Kidney (tissue), 14 donors: ENCODE results near the gene OR51A7. TPM values are rescaled to one million over a fixed set of nuclear protein-coding genes. Genes with fewer than 3 reads are reported as not detected.

Experiments used
- DNase-seq, 5 donors: peaks; one replicate each; pipeline ENCODE4 v3.0.0-alpha.2; 2013 to 2020
- FAIRE-seq: peaks from 2 replicates; lab custom pipeline; 2012; peaks lifted over from hg19 to GRCh38; lab: Jason Lieb, UNC
- H3K27ac ChIP-seq, 2 donors: one replicate each; pipeline ENCODE4 v1.7.0; 2013; ENCODE audit warnings: low read depth in 2 of 2, low read length in 2 of 2, inconsistent platforms in 1 of 2
- H3K27me3 ChIP-seq: one replicate; pipeline ENCODE4 v1.7.1; 2013; ENCODE audit warnings: low read length, inconsistent platforms; ENCODE audit not compliant: control insufficient read depth, insufficient read depth
- H3K36me3 ChIP-seq, 3 donors: one replicate each; pipeline versions ENCODE4 v1.7.0 to v1.7.1; 2013; ENCODE audit warnings: low read length in 3 of 3, control low read depth in 1 of 3, inconsistent platforms in 1 of 3; ENCODE audit not compliant: insufficient read depth in 3 of 3, control insufficient read depth in 2 of 3
- H3K4me1 ChIP-seq, 3 donors: one replicate each; pipeline versions ENCODE4 v1.7.0 to v1.7.1; 2013; ENCODE audit warnings: low read length in 3 of 3, inconsistent platforms in 1 of 3, low read depth in 1 of 3; ENCODE audit not compliant: control insufficient read depth in 2 of 3, insufficient read depth in 2 of 3
- H3K4me3 ChIP-seq, 3 donors: one replicate each; pipeline versions ENCODE4 v1.7.0 to v1.8.1; 2013; ENCODE audit warnings: low read length in 3 of 3, control low read depth in 1 of 3, inconsistent platforms in 1 of 3
- H3K9ac ChIP-seq, 3 donors: one replicate each; pipeline versions ENCODE4 v1.7.0 to v1.7.1; 2013; ENCODE audit warnings: low read length in 3 of 3, control low read depth in 1 of 3, inconsistent platforms in 1 of 3
- H3K9me3 ChIP-seq, 3 donors: one replicate each; pipeline versions ENCODE4 v1.7.0 to v1.7.1; 2013; ENCODE audit warnings: low read length in 3 of 3, control low read depth in 1 of 3, inconsistent platforms in 1 of 3; ENCODE audit not compliant: control insufficient read depth in 2 of 3, insufficient read depth in 1 of 3
- CTCF ChIP-seq: IDR thresholded peaks from 3 replicates; pipeline ENCODE4 v1.5.1; 2012; ENCODE audit warnings: mild to moderate bottlenecking, moderate library complexity, borderline replicate concordance; ENCODE audit not compliant: insufficient read depth; ENCODE audit errors: extremely low read depth
- intact Hi-C: fragments of 100-400 bp; cut with DNase I; formaldehyde crosslinking; loops from one replicate; pipeline ENCODE4 v1.11.1; 2022
- polyA plus RNA-seq: library from polyadenylated mRNA; stranded (reverse); fragments of 350-450 nt; fragmentation: Illumina TruSeq; extraction: RNeasy Lipid Tissue Mini Kit (QIAGEN cat#74804); gene quantifications from one replicate; pipeline ENCODE4 v1.2.3, GENCODE V29; 2014; ENCODE audit warnings: low read depth, low replicate concordance; ENCODE audit not compliant: insufficient read depth
- total RNA-seq: library from RNA; stranded (reverse); fragmentation: NEBNext Ultra II Directional; extraction: Animal tissue kit (Norgen Biotek cat#: 25700); gene quantifications from one replicate; pipeline ENCODE4 v1.2.1, GENCODE V29; 2021
- donor health status: control.
- donor health status: control.
- donor health status: control.
- donor health status: control.
- donor health status: control.
- donor health status: DM: yes; HTN: yes; CAD: no.
- donor health status: Normal renal cell carcinoma (clear cell type).

OR51A7 gene
- total and polyA plus RNA-seq, 2 donors from 2014 or later, result not detected

GRCh38 chr11:4921796-4922195 lies 18.2 kb downstream of the OR51A7 start:
- H3K36me3 ChIP-seq, result no peaks in the 10 kb centered on the region
- DNase-seq, result no peak
- H3K27ac ChIP-seq, result no peak overlapping the region
- no peak overlapping the region for H3K9ac ChIP-seq
- TF ChIP-seq CTCF, result no peak
- H3K27me3 ChIP-seq, result no peaks in the 10 kb centered on the region
- no peaks in the 10 kb centered on the region for H3K9me3 ChIP-seq
- no peaks in the 10 kb centered on the region for H3K4me1 ChIP-seq
- no peak overlapping the region for H3K4me3 ChIP-seq
- no peak for FAIRE-seq
- intact Hi-C loops, result no loop called here

- intact Hi-C loops, result no loop called here
- TF ChIP-seq CTCF, result no peak
- FAIRE-seq, result no peak
These were observed 18.7 kb downstream of the OR51A7 start for GRCh38 chr11:4922304-4922703.

DNA sequence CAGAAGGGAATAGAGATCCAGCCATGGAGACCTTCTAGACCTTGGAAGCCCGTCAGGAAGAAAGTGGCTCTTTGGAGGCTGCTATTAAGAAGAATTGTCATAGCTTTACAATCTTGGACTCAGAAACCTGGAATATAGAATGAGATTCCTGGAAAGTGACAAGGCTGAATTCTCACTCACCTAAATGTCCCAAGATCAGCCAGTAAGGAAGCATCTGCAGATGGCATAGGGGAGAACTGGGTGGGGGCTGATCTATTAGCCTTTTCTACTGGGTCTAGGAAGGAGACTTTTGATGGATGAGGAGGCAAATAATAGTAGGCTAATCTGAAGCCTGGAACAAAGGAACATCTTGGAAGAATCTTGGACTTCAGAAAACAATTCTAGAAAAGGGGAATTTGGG lies 20.7 kb downstream of the OR51A7 start, which contains the start of gene OR51G1:
TSS of gene OR51G1 (minus strand) at position 101 of the 400 bp plus-strand sequence. CDS start at position 101, 0 bp downstream.
- Histone ChIP-seq H3K36me3 (no peaks in the 10 kb centered on the region), H3K4me3 (no peak within 1 kb of the TSS), H3K27ac (no peak within 1 kb of the TSS), H3K27me3 (no peaks in the 10 kb centered on the region), H3K9ac (no peak within 1 kb of the TSS), H3K9me3 (no peaks in the 10 kb centered on the region), H3K4me1 (no peaks in the 10 kb centered on the region)
- DNase-seq (no peak), FAIRE-seq (no peak)
- intact Hi-C loops, result no loop called here
- TF ChIP-seq CTCF, result no peak

More at GRCh38 chr11:4922304-4922703, 18.7 kb downstream of the OR51A7 start:
- H3K27me3 ChIP-seq, result no peaks in the 10 kb centered on the region
- H3K9ac ChIP-seq, result no peak overlapping the region
- no peaks in the 10 kb centered on the region for H3K4me1 ChIP-seq
- H3K36me3 ChIP-seq, result no peaks in the 10 kb centered on the region
- DNase-seq, result no peak
- no peaks in the 10 kb centered on the region for H3K9me3 ChIP-seq
- H3K27ac ChIP-seq, result no peak overlapping the region
- H3K4me3 ChIP-seq, result no peak overlapping the region

DNA sequence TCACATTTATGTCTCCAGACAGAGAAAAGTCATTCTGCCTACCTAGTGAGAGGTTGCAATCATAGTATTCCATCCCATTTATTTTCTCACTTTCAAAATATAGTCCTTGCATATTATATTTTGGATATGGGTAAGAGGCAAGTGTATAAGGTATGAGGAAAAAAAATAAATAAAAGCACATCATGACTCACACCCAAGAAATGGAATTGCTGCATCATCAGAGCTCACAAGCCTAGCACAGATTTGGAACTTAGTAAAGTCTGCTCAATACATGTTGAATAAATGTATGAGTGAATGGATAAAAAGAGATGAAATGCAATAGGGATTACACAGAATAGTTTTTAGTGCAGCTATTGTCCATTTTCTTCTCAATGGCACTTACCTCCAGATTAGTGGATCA lies 23.0 kb downstream of the OR51A7 start:
- no peaks in the 10 kb centered on the region for H3K9me3 ChIP-seq

More for the DNA sequence above, 23.0 kb downstream of the OR51A7 start:
- intact Hi-C loops, result no loop called here
- Histone ChIP-seq H3K4me1 (no peaks in the 10 kb centered on the region), H3K27me3 (no peaks in the 10 kb centered on the region), H3K27ac (no peak overlapping the region), H3K4me3 (no peak overlapping the region), H3K36me3 (no peaks in the 10 kb centered on the region), H3K9ac (no peak overlapping the region)
- no peak for DNase-seq
- FAIRE-seq, result no peak
- TF ChIP-seq CTCF, result no peak
